PC-9 (cell line): Measurements from ENCODE around the gene CD180.

Source experiments
- CTCF ChIP-seq: fragments of 200-600 bp; sonication (generic); conservative IDR thresholded peaks from 2 replicates; pipeline ENCODE4 v1.6.1; 2017; ENCODE audit warnings: mixed run types, antibody characterized with exemption, mild to moderate bottlenecking, moderate library complexity
- EZH2 ChIP-seq: fragments of 200-600 bp; sonication (generic); IDR thresholded peaks from 2 replicates; pipeline ENCODE4 v1.8.0; 2017; ENCODE audit warnings: antibody characterized with exemption, low read depth

- TF ChIP-seq CTCF (no peak), EZH2 (no peak)
Measured at GRCh38 chr5:67178085-67178484, 18.5 kb downstream of the CD180 start.
